Thymus (tissue), 11 donors: ENCODE results near the gene PPM1D. TPM values are rescaled to one million over a fixed set of nuclear protein-coding genes. Genes with fewer than 3 reads are reported as not detected.

Source experiments
- DNase-seq, 9 donors: peaks; one replicate each; pipeline ENCODE4 v3.0.0-alpha.2; 2013; ENCODE audit warnings: low spot score in 9 of 9, low read depth in 6 of 9, missing footprints in 1 of 9
- H3K27ac ChIP-seq, 2 donors: one replicate each; pipeline ENCODE4 v1.5.1; 2013; ENCODE audit warnings: control low read depth in 1 of 2, low read depth in 1 of 2, low read length in 1 of 2, mild to moderate bottlenecking in 1 of 2, moderate library complexity in 1 of 2
- H3K27me3 ChIP-seq, 2 donors: one replicate each; pipeline ENCODE4 v1.5.1; 2013; ENCODE audit warnings: low read length in 1 of 2; ENCODE audit not compliant: control insufficient read depth in 2 of 2, insufficient read depth in 1 of 2
- H3K36me3 ChIP-seq, 2 donors: one replicate each; pipeline ENCODE4 v1.5.1; 2013; ENCODE audit warnings: low read length in 1 of 2, mild to moderate bottlenecking in 1 of 2, moderate library complexity in 1 of 2; ENCODE audit not compliant: control insufficient read depth in 2 of 2, insufficient read depth in 2 of 2
- H3K4me1 ChIP-seq, 2 donors: one replicate each; pipeline ENCODE4 v1.5.1; 2013; ENCODE audit warnings: low read length in 2 of 2; ENCODE audit not compliant: control insufficient read depth in 2 of 2, insufficient read depth in 2 of 2
- H3K4me3 ChIP-seq, 2 donors: one replicate each; pipeline ENCODE4 v1.5.1; 2013; ENCODE audit warnings: low read length in 2 of 2, control low read depth in 1 of 2, mild to moderate bottlenecking in 1 of 2
- H3K9me3 ChIP-seq, 2 donors: one replicate each; pipeline ENCODE4 v1.5.1; 2013; ENCODE audit warnings: low read length in 1 of 2, mild to moderate bottlenecking in 1 of 2; ENCODE audit not compliant: control insufficient read depth in 2 of 2, insufficient read depth in 1 of 2
- WGBS: extraction: QIAGEN DNeasy Blood & Tissue Kit; methylation state at CpG from one replicate; pipeline ENCODE4 v1.1.7; 2013; 5-methylcytosine and 5-hydroxymethylcytosine counted together
- polyA plus RNA-seq: library from polyadenylated mRNA; stranded (reverse); fragments of 200-250 nt; gene quantifications from one replicate; pipeline ENCODE4 v1.2.3, GENCODE V29; 2013
- total RNA-seq: library from RNA; stranded (reverse); fragments of 120-200 nt; gene quantifications from one replicate; pipeline ENCODE4 v1.2.4, GENCODE V29; 2013
- donor health status: healthy.

PPM1D gene
- total and polyA plus RNA-seq, 2 donors, result 6.5 to 10.9 TPM

DNA sequence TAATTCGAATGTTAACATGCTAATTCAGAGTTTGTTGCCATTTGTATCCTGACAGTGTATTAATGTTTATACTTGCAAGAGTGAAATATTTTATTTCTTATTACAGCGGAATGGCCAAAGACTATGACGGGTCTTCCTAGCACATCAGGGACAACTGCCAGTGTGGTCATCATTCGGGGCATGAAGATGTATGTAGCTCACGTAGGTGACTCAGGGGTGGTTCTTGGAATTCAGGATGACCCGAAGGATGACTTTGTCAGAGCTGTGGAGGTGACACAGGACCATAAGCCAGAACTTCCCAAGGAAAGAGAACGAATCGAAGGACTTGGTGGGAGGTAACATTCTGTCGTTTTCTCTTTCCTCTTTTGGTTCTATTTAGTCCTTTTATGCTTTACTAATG is 23.4 kb downstream of the PPM1D start:
- DNase-seq, result no peak
- 98% methylated on average over 9 of the region's 9 CpGs for WGBS
- H3K4me1 ChIP-seq, result no peaks in the 10 kb centered on the region
- peaks cover 6 to 14% of the 10 kb centered on the region in 2 donors for H3K36me3 ChIP-seq
- no peak overlapping the region for H3K4me3 ChIP-seq
- no peaks in the 10 kb centered on the region for H3K27me3 ChIP-seq
- H3K9me3 ChIP-seq, result no peaks in the 10 kb centered on the region
- H3K27ac ChIP-seq, result no peak overlapping the region

- 90% methylated on average over 2 of the region's 2 CpGs for WGBS
- H3K36me3 ChIP-seq, result peaks cover 12 to 28% of the 10 kb centered on the region in 2 donors
- no peaks in the 10 kb centered on the region for H3K27me3 ChIP-seq
- no peak overlapping the region for H3K27ac ChIP-seq
- no peaks in the 10 kb centered on the region for H3K9me3 ChIP-seq
- H3K4me1 ChIP-seq, result no peaks in the 10 kb centered on the region
- no peak overlapping the region for H3K4me3 ChIP-seq
- DNase-seq, result no peak
These were observed 27.1 kb downstream of the PPM1D start for GRCh38 chr17:60627124-60627523.

- Histone ChIP-seq H3K4me1 (no peaks in the 10 kb centered on the region), H3K36me3 (peaks cover 18 to 27% of the 10 kb centered on the region in 2 donors), H3K9me3 (no peaks in the 10 kb centered on the region), H3K4me3 (no peak overlapping the region), H3K27me3 (no peaks in the 10 kb centered on the region), H3K27ac (no peak overlapping the region)
- DNase-seq, result no peak
- WGBS, result 96% methylated on average over 6 of the region's 6 CpGs
These were observed 28.4 kb downstream of the PPM1D start for GRCh38 chr17:60628252-60628889.

DNA sequence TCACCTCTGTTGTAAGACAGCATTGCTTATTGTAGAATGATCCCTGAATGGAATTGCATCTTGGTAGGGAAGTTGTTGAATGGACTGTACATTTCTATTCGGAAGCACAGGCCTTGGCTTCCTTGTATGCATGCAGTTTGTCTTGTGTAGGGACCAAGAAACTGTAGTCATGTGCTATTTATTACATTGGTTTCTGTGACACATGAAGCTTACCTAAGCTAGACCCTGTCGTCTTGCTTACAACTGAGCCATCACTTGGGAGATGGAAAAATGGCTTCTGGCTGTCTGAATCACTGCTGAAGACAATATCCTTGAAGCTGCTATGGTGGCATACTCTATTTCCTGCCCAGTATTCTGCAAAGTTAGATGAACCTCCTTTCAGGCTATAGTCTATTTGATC is 29.1 kb downstream of the PPM1D start:
- 96% methylated on average over 2 of the region's 2 CpGs for WGBS
- Histone ChIP-seq H3K27ac (no peak overlapping the region), H3K9me3 (no peaks in the 10 kb centered on the region), H3K36me3 (peaks cover 16 to 27% of the 10 kb centered on the region in 2 donors), H3K27me3 (no peaks in the 10 kb centered on the region), H3K4me3 (no peak overlapping the region), H3K4me1 (no peaks in the 10 kb centered on the region)
- DNase-seq, result no peak

- H3K4me1 ChIP-seq, result no peaks in the 10 kb centered on the region
- no peaks in the 10 kb centered on the region for H3K27me3 ChIP-seq
- H3K36me3 ChIP-seq, result peaks cover 22 to 37% of the 10 kb centered on the region in 2 donors
- 95% methylated on average over 5 of the region's 5 CpGs for WGBS
- H3K27ac ChIP-seq, result no peak overlapping the region
- no peaks in the 10 kb centered on the region for H3K9me3 ChIP-seq
- DNase-seq, result no peak
- H3K4me3 ChIP-seq, result no peak overlapping the region
These were observed 30.4 kb downstream of the PPM1D start for GRCh38 chr17:60630352-60630751.

- H3K9me3 ChIP-seq, result no peaks in the 10 kb centered on the region
- WGBS, result 94% methylated on average over 6 of the region's 6 CpGs
- H3K4me1 ChIP-seq, result no peaks in the 10 kb centered on the region
- no peak for DNase-seq
- no peak overlapping the region for H3K27ac ChIP-seq
- H3K27me3 ChIP-seq, result no peaks in the 10 kb centered on the region
- H3K4me3 ChIP-seq, result no peak overlapping the region
- peaks cover 29 to 41% of the 10 kb centered on the region in 2 donors for H3K36me3 ChIP-seq
These were observed 31.1 kb downstream of the PPM1D start for GRCh38 chr17:60631119-60631518.

DNA sequence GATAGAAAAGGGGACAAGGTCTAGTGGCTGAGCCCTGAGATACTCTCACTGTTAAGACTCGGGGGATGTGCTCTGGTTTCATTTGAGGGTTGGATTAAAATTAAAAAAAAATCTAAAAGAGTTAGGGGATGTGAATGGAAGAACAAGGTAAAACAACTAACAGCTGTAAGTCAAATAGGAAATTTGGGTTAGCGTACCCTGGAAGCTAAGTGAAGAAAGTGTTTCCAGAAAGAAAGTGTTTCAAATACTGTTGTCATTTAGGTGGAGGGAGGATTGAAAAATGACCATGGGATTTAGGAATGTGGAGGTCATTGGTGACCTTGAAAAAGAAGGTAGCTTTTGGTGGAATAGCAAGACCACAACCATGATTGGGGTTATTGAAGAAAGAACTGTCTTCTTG is 37.7 kb downstream of the PPM1D start:
- Histone ChIP-seq H3K4me1 (no peaks in the 10 kb centered on the region), H3K9me3 (no peaks in the 10 kb centered on the region), H3K36me3 (peaks cover 29 to 38% of the 10 kb centered on the region in 2 donors), H3K27ac (no peak overlapping the region), H3K27me3 (no peaks in the 10 kb centered on the region), H3K4me3 (no peak overlapping the region)
- DNase-seq, result no peak
- WGBS, result 97% methylated on average over 2 of the region's 2 CpGs

- Histone ChIP-seq H3K27me3 (no peaks in the 10 kb centered on the region), H3K9me3 (no peaks in the 10 kb centered on the region), H3K27ac (no peak overlapping the region), H3K36me3 (peaks cover 25 to 37% of the 10 kb centered on the region in 2 donors), H3K4me1 (no peaks in the 10 kb centered on the region), H3K4me3 (no peak overlapping the region)
- DNase-seq, result no peak
- 80% methylated on average over 4 of the region's 4 CpGs for WGBS
These were observed 39.0 kb downstream of the PPM1D start for GRCh38 chr17:60639019-60639330.

- H3K36me3 ChIP-seq, result peaks cover 17 to 28% of the 10 kb centered on the region in 2 donors
- DNase-seq, result peak in 1 of 9 donors; percentile 4
- 75% methylated on average over 2 of the region's 2 CpGs for WGBS
These were observed 40.5 kb downstream of the PPM1D start for GRCh38 chr17:60640503-60640902.

More at GRCh38 chr17:60640503-60640902, 40.5 kb downstream of the PPM1D start:
- Histone ChIP-seq H3K27me3 (no peaks in the 10 kb centered on the region), H3K4me1 (no peaks in the 10 kb centered on the region), H3K27ac (no peak overlapping the region), H3K9me3 (no peaks in the 10 kb centered on the region), H3K4me3 (no peak overlapping the region)
